HG03520 (cell line): ENCODE data around the gene NKAPL.
"Not testable (repeated sequence)": the region's sequence is repeated elsewhere in the genome, so short reads cannot be mapped to it uniquely, and the experiment has no call there.

Experiments
- ATAC-seq: cut with Tn5 transposase; IDR thresholded peaks from one replicate; pipeline ENCODE4 v1.9.1; 2021; ENCODE audit warnings: mild to moderate bottlenecking, moderate library complexity; ENCODE audit not compliant: unreplicated experiment

The NKAPL gene

GRCh38 chr6:28295326-28295725, 36.2 kb downstream of the NKAPL start:
- no peak for ATAC-seq

- no peak for ATAC-seq
Observed at GRCh38 chr6:28296520-28297060, 37.5 kb downstream of the NKAPL start.

GRCh38 chr6:28303570-28303969, 44.5 kb downstream of the NKAPL start:
- peak; percentile 78 for ATAC-seq

- not testable (repeated sequence) for ATAC-seq
Observed at GRCh38 chr6:28306363-28306762, 47.3 kb downstream of the NKAPL start.
